Aorta (tissue), 5 donors: Measurements from ENCODE around the gene EFTUD2. TPM values are rescaled to one million over a fixed set of nuclear protein-coding genes. Genes with fewer than 3 reads are reported as not detected.
"Not testable (repeated sequence)": the region's sequence is repeated elsewhere in the genome, so short reads cannot be mapped to it uniquely, and the experiment has no call there.

Experiments used
- ATAC-seq: fragments of 200-7000 bp; cut with Tn5 transposase; one replicate; pipeline ENCODE4 v1.9.1; 2022; ENCODE audit warnings: moderate library complexity; ENCODE audit not compliant: low FRiP score
- DNase-seq, 2 donors: peaks; one replicate each; pipeline ENCODE4 v3.0.0-alpha.2; 2020
- H3K27ac ChIP-seq, 2 donors: one replicate each; pipeline ENCODE4 v1.5.1; 2013; ENCODE audit warnings: low read length in 2 of 2, mild to moderate bottlenecking in 2 of 2, moderate library complexity in 2 of 2, control low read depth in 1 of 2, inconsistent platforms in 1 of 2, low read depth in 1 of 2
- H3K27me3 ChIP-seq, 2 donors: one replicate each; pipeline ENCODE4 v1.6.1; 2013; ENCODE audit warnings: control low read depth in 1 of 2, low read length in 1 of 2, mild to moderate bottlenecking in 1 of 2, moderate library complexity in 1 of 2; ENCODE audit not compliant: insufficient read depth in 2 of 2, control insufficient read depth in 1 of 2
- H3K36me3 ChIP-seq, 2 donors: one replicate each; pipeline ENCODE4 v1.6.1; 2013; ENCODE audit warnings: control low read depth in 1 of 2, low read length in 1 of 2, mild to moderate bottlenecking in 1 of 2; ENCODE audit not compliant: insufficient read depth in 2 of 2, control insufficient read depth in 1 of 2
- H3K4me1 ChIP-seq, 2 donors: one replicate each; pipeline ENCODE4 v1.6.1; 2013; ENCODE audit warnings: low read length in 2 of 2, control low read depth in 1 of 2, mild to moderate bottlenecking in 1 of 2, moderate library complexity in 1 of 2; ENCODE audit not compliant: insufficient read depth in 2 of 2, control insufficient read depth in 1 of 2
- H3K4me3 ChIP-seq, 2 donors: one replicate each; pipeline ENCODE4 v1.5.1; 2013; ENCODE audit warnings: low read length in 2 of 2, control low read depth in 1 of 2, mild to moderate bottlenecking in 1 of 2
- H3K9me3 ChIP-seq: one replicate; pipeline ENCODE4 v1.6.1; 2013; ENCODE audit warnings: mild to moderate bottlenecking, low read length; ENCODE audit not compliant: control insufficient read depth
- WGBS, 2 donors: extraction: QIAGEN DNeasy Blood & Tissue Kit; methylation state at CpG; one replicate each; pipeline ENCODE4 v1.1.7; 2013; 5-methylcytosine and 5-hydroxymethylcytosine counted together
- intact Hi-C, 2 donors: fragments of 100-400 bp; cut with DNase I; formaldehyde crosslinking; loops; one replicate each; pipeline versions ENCODE4 v1.14.2 to v1.15.0; 2022
- polyA plus RNA-seq, 2 donors: library from polyadenylated mRNA; stranded (reverse); fragments of 200-250 nt; gene quantifications; one replicate each; pipeline ENCODE4 v1.2.3, GENCODE V29; 2013
- total RNA-seq, 2 donors: library from RNA; stranded (reverse); fragmentation: NEBNext Ultra II Directional; extraction: Animal tissue kit (Norgen Biotek cat#: 25700); gene quantifications; one replicate each; pipeline ENCODE4 v1.2.1, GENCODE V29; 2021
- donor health status: healthy with polysubstance abuse.
- donor health status: Bipolar disorder and iron deficiency.
- donor health status: DM: no; HTN: no; CAD: no.
- donor health status: DM: no; HTN: no; CAD: no.
- donor health status: DM: yes; HTN: yes; CAD: no.

The EFTUD2 gene
- total and polyA plus RNA-seq, 4 donors = 17.8 to 78.6 (median 51.0) TPM

DNA sequence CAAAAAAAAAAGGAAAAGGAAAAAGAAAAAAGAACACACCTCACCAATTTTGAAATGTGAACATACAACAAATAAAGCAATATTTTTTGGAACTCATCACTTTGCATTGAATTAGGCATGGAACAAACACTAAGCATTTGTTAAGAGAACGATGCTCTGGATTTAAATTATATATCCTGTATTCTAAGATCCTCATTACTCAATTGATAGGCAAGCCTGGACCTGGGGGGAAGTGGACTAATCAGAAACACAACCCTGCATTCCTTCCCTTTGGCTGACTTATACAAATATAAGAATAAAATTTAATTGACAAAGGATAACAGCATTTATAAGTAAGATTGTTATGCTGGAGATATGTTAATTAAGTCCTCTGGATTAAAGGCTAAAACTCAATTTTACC is 71.4 kb downstream of the EFTUD2 start:
- H3K4me1 ChIP-seq = peaks cover 0 to 4% of the 10 kb centered on the region in 2 donors
- ATAC-seq (no peak), DNase-seq (no peak)
- 23 to 42% methylated on average over 1 of the region's 1 CpG for WGBS, 2 donors
- intact Hi-C loops = loop anchor here (5.0 kb wide), 2 partner anchors 34 to 36 kb away; no protein-coding TSS in a partner anchor
- no peaks in the 10 kb centered on the region for H3K9me3 ChIP-seq
- H3K4me3 ChIP-seq = no peak overlapping the region
- H3K36me3 ChIP-seq = no peaks in the 10 kb centered on the region
- H3K27me3 ChIP-seq = no peaks in the 10 kb centered on the region
- H3K27ac ChIP-seq = no peak overlapping the region

- 79 to 81% methylated on average over 15 of the region's 15 CpGs for WGBS, 2 donors
- no peak for ATAC-seq
- Histone ChIP-seq H3K9me3 (no peaks in the 10 kb centered on the region), H3K4me1 (peaks cover 0 to 4% of the 10 kb centered on the region in 2 donors), H3K27me3 (no peaks in the 10 kb centered on the region), H3K4me3 (no peak overlapping the region), H3K36me3 (no peaks in the 10 kb centered on the region), H3K27ac (no peak overlapping the region)
- DNase-seq = peak in 1 of 2 donors; percentile 16
- intact Hi-C loops = loop anchor here (5.0 kb wide), 2 partner anchors 34 to 36 kb away; no protein-coding TSS in a partner anchor
These were observed 73.0 kb downstream of the EFTUD2 start for GRCh38 chr17:44826123-44826790.

DNA sequence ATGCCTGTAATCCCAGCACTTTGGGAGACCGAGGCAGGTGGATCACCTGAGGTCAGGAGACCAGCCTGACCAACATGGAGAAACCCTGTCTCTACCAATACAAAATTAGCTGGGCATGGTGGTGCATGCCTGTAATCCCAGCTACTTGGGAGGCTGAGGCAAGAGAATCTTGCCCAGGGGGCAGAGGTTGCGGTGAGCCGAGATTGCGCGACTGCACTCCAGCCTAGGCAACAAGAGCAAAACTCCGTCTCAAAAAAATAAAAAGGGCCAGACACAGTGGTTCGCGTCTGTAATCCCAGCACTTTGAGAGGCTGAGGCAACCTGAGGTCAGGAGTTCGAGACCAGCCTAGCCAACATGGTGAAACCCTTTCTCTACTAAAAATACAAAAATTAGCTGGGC is 74.0 kb downstream of the EFTUD2 start:
- 96 to 98% methylated on average over 9 of the region's 9 CpGs for WGBS, 2 donors
- not testable (repeated sequence) for ATAC-seq, H3K36me3 ChIP-seq, H3K4me3 ChIP-seq, H3K4me1 ChIP-seq, H3K27me3 ChIP-seq, H3K9me3 ChIP-seq, H3K27ac ChIP-seq
- intact Hi-C loops = loop anchor here (5.0 kb wide), 2 partner anchors 33 to 37 kb away; no protein-coding TSS in a partner anchor
- peak in 1 of 2 donors; percentile 14 for DNase-seq

- Histone ChIP-seq H3K27me3 (no peaks in the 10 kb centered on the region), H3K36me3 (no peaks in the 10 kb centered on the region), H3K4me1 (no peaks in the 10 kb centered on the region), H3K27ac (no peak overlapping the region), H3K4me3 (no peak overlapping the region), H3K9me3 (no peaks in the 10 kb centered on the region)
- ATAC-seq = no peak
- DNase-seq = no peak
- 6 to 7% methylated on average over 7 of the region's 7 CpGs for WGBS, 2 donors
- intact Hi-C loops = no loop called here
These were observed 78.5 kb downstream of the EFTUD2 start for GRCh38 chr17:44820631-44821212.

DNA sequence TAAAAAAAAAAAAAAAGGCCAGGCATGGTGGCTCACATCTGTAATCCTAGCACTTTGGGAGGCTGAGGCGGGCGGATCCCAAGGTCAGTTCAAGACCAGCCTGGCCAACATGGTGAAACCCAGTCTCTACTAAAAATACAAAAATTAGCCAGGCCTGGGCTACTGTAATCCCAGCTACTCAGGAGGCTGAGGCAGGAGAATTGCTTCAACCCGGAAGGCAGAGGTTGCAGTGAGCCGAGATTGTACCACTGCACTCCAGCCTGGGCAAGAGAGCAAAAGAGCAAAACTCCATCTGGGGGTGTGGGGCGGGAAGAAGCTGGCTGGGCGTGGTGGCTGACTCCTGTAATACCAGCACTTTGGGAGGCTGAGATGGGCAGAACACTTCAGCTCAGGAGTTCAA is 80.7 kb downstream of the EFTUD2 start:
- H3K4me3 ChIP-seq, H3K27ac ChIP-seq, H3K27me3 ChIP-seq, DNase-seq, H3K36me3 ChIP-seq, ATAC-seq, intact Hi-C loops, H3K4me1 ChIP-seq, H3K9me3 ChIP-seq: not testable (repeated sequence)
- 91 to 92% methylated on average over 6 of the region's 6 CpGs for WGBS, 2 donors

GRCh38 chr17:44812263-44812662 is 87.0 kb downstream of the EFTUD2 start:
- Histone ChIP-seq H3K36me3 (no peaks in the 10 kb centered on the region), H3K4me1 (peaks cover 0 to 4% of the 10 kb centered on the region in 2 donors), H3K4me3 (no peak overlapping the region), H3K9me3 (no peaks in the 10 kb centered on the region), H3K27me3 (no peaks in the 10 kb centered on the region), H3K27ac (no peak overlapping the region)
- DNase-seq (no peak), ATAC-seq (no peak)
- intact Hi-C loops = no loop called here
- 23 to 26% methylated on average over 4 of the region's 4 CpGs for WGBS, 2 donors

GRCh38 chr17:44808656-44809388 is 90.4 kb downstream of the EFTUD2 start:
- H3K4me1 ChIP-seq, ATAC-seq, H3K27me3 ChIP-seq, H3K27ac ChIP-seq, intact Hi-C loops, DNase-seq, H3K36me3 ChIP-seq, H3K4me3 ChIP-seq, H3K9me3 ChIP-seq: not testable (repeated sequence)
- WGBS, 2 donors = 96% methylated on average over 9 of the region's 9 CpGs

DNA sequence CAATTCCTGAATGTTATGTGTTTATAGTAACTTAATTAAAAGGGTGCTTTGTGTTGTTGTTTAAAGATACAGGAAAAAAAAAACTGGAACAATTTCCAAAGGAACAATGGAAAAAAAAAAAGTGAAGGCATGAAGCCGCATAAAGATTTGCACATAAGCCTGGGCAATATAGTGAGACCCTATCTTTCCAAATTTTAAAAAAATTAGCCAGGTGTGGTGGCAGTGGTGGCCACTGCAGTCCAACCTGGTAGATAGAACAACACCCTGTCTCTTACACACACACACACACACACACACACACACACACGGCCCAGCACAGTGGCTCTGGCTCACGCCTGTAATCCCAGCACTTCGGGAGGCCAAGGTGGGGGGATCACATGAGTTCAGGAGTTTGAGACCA is 91.1 kb downstream of the EFTUD2 start:
- 78 to 91% methylated on average over 4 of the region's 4 CpGs for WGBS, 2 donors
- Histone ChIP-seq H3K9me3 (no peaks in the 10 kb centered on the region), H3K36me3 (peaks cover 0 to 2% of the 10 kb centered on the region in 2 donors), H3K4me1 (peaks cover 0 to 1% of the 10 kb centered on the region in 2 donors), H3K27me3 (no peaks in the 10 kb centered on the region), H3K4me3 (no peak overlapping the region), H3K27ac (no peak overlapping the region)
- no peak for ATAC-seq
- DNase-seq = no peak
- intact Hi-C loops = no loop called here
